Heart left ventricle (tissue), 16 donors: ENCODE results near the gene SLC6A3. TPM values are rescaled to one million over a fixed set of nuclear protein-coding genes. Genes with fewer than 3 reads are reported as not detected.

Experiments used
- ATAC-seq, 4 donors: fragments of 200-7000 bp; cut with Tn5 transposase; one replicate each; pipeline ENCODE4 v1.9.1; 2020 to 2022; ENCODE audit warnings: moderate library complexity in 4 of 4, mild to moderate bottlenecking in 3 of 4, moderate number of reproducible peaks in 1 of 4
- DNase-seq, 5 donors: peaks; one replicate each; pipeline ENCODE4 v3.0.0-alpha.2; 2020
- H3K27ac ChIP-seq, 12 donors: fragments of 200-600 bp; sonication (generic) in 4 of 12; one replicate each; pipeline versions ENCODE4 v1.5.0 to v1.8.0; 2016 to 2022; ENCODE audit warnings: mild to moderate bottlenecking in 2 of 12
- H3K27me3 ChIP-seq, 9 donors: fragments of 200-600 bp; sonication (generic) in 2 of 9; one replicate each; pipeline versions ENCODE4 v1.5.1 to v1.8.0; 2016 to 2022; ENCODE audit warnings: mild to moderate bottlenecking in 3 of 9
- H3K36me3 ChIP-seq, 9 donors: fragments of 200-600 bp; sonication (generic) in 2 of 9; one replicate each; pipeline versions ENCODE4 v1.5.0 to v1.8.0; 2018 to 2022; ENCODE audit warnings: mild to moderate bottlenecking in 2 of 9
- H3K4me1 ChIP-seq, 12 donors: fragments of 200-600 bp; sonication (generic) in 4 of 12; one replicate each; pipeline versions ENCODE4 v1.5.0 to v1.8.0; 2016 to 2022; ENCODE audit warnings: mild to moderate bottlenecking in 3 of 12
- H3K4me3 ChIP-seq, 12 donors: fragments of 200-600 bp; sonication (generic) in 4 of 12; one replicate each; pipeline versions ENCODE4 v1.5.0 to v1.8.0; 2017 to 2022; ENCODE audit warnings: mild to moderate bottlenecking in 9 of 12, moderate library complexity in 4 of 12
- H3K9me3 ChIP-seq, 12 donors: fragments of 200-600 bp; sonication (generic) in 4 of 12; one replicate each; pipeline versions ENCODE4 v1.5.0 to v1.8.0; 2016 to 2022; ENCODE audit warnings: mild to moderate bottlenecking in 1 of 12
- POLR2A ChIP-seq, 2 donors: fragments of 450-650 bp; IDR thresholded peaks; one replicate each; pipeline ENCODE4 v1.6.1; 2017; ENCODE audit warnings: antibody characterized with exemption in 2 of 2, mild to moderate bottlenecking in 2 of 2, moderate library complexity in 2 of 2
- WGBS, 4 donors: extraction: QIAGEN DNeasy Blood & Tissue Kit in 2 of 4; methylation state at CpG; one replicate each; pipeline versions ENCODE4 v1.1.5 to v1.1.7; 2013 to 2018; 5-methylcytosine and 5-hydroxymethylcytosine counted together
- intact Hi-C, 10 donors: fragments of 100-400 bp; cut with DNase I; formaldehyde crosslinking; loops; one replicate each; pipeline versions ENCODE4 v1.11.1 to v1.14.2; 2022
- polyA plus RNA-seq, 2 donors: library from polyadenylated mRNA; stranded (reverse); fragments of 200-250 nt; gene quantifications; one replicate each; pipeline ENCODE4 v1.2.3, GENCODE V29; 2013
- total RNA-seq, 9 donors: library from RNA; depleted of rRNA in 2 of 9; stranded (reverse); fragments of >200 nt in 2 of 9; fragmentation: NEBNext Ultra II Directional in 3 of 9; extraction: Animal tissue kit (Norgen Biotek cat#: 25700) in 3 of 9; gene quantifications; one replicate each; pipeline versions ENCODE4 v1.1.0 to v1.2.4, GENCODE V29; 2016 to 2023
- TF ChIP-seq, protein P1 (sequence below), 12 donors: fragments of 200-600 bp; sonication (generic) in 4 of 12; IDR thresholded peaks; one replicate each; pipeline versions ENCODE4 v1.5.0 to v1.8.0; 2018 to 2022; ENCODE audit warnings: antibody characterized with exemption in 12 of 12, mild to moderate bottlenecking in 5 of 12
- donor health status: ischemic (EF 13 %, LVEDD 7.1; RV severe dilation, severe dysfunction).
- donor health status: healthy with polysubstance abuse.
- donor health status: DM: no; HTN: yes; CAD: no.
- donor health status: DM: no; HTN: no; CAD: no.
- donor health status: ischemic (EF 25% LVEDD 6.9; RV normal size, moderate dysfunction).
- donor health status: ischemic (EF 25% LVEDD 5.7; RV mildly dilated, moderate dysfunction).
- donor health status: healthy.
- donor health status: DM: yes; HTN: yes; CAD: no.
- donor health status: ischemic (EF 35%, LVEDD 5.7; RV mildly dilated, moderate dysfunction).
- donor health status: nonischemic (EF 11% LVEDD 7.7; RV severe dilation, severe dysfunction).
- donor health status: DM: yes; HTN: yes; CAD: no.
- donor health status: PGD.
- donor health status: ischemic (EF 29% LVEDD 5.4; RV normal size, mild dysfunction).
- donor health status: nonischemic (EF 23%, LVEDD 6.1; RV moderate dilation, normal function).

The SLC6A3 gene
- total and polyA plus RNA-seq, 11 donors, result 0.06 to 0.29 (median 0.11) TPM; not detected in 7

DNA sequence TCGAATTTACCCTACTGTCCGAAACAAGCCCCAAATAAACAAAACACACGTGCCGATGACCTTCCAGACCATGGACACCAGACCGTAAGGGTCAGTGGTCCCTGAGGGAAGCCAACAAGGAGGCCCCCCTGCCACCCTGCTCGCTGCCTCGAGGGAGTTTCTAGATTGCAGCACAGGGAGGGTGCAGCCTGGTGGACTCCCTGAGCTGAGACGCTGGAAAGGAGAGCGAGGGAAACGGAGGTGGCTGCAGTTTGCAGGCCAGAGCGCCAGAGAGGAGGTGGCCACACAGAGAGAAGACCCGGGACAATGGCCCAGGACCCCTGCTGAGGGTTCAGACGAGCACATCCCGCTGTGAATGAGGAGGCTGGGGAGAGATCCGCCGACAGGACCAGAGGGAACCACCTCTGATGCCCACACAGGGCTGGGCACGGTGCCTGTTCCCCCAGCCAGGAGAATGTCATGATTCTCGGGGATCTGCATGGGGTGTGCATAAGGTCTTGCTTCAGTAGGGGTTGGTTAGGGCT lies 48.9 kb downstream of the SLC6A3 start:
- Histone ChIP-seq H3K36me3 (no peaks in the 10 kb centered on the region), H3K4me3 (no peak overlapping the region), H3K27ac (no peak overlapping the region), H3K4me1 (no peaks in the 10 kb centered on the region), H3K9me3 (peaks cover 0 to 21% (median 0%) of the 10 kb centered on the region in 12 donors), H3K27me3 (peaks cover 0 to 36% (median 8%) of the 10 kb centered on the region in 9 donors)
- TF ChIP-seq POLR2A (IDR thresholded peaks at IDR 0.05), result no peak
- TF ChIP-seq, protein P1, sequence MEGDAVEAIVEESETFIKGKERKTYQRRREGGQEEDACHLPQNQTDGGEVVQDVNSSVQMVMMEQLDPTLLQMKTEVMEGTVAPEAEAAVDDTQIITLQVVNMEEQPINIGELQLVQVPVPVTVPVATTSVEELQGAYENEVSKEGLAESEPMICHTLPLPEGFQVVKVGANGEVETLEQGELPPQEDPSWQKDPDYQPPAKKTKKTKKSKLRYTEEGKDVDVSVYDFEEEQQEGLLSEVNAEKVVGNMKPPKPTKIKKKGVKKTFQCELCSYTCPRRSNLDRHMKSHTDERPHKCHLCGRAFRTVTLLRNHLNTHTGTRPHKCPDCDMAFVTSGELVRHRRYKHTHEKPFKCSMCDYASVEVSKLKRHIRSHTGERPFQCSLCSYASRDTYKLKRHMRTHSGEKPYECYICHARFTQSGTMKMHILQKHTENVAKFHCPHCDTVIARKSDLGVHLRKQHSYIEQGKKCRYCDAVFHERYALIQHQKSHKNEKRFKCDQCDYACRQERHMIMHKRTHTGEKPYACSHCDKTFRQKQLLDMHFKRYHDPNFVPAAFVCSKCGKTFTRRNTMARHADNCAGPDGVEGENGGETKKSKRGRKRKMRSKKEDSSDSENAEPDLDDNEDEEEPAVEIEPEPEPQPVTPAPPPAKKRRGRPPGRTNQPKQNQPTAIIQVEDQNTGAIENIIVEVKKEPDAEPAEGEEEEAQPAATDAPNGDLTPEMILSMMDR (IDR thresholded peaks at IDR 0.05), result no peak
- intact Hi-C loops, result no loop called here
- WGBS, 4 donors, result 60 to 64% (median 60%) methylated on average over 18 of the region's 18 CpGs
- DNase-seq (peak in 1 of 5 donors; percentile 32), ATAC-seq (no peak)

DNA sequence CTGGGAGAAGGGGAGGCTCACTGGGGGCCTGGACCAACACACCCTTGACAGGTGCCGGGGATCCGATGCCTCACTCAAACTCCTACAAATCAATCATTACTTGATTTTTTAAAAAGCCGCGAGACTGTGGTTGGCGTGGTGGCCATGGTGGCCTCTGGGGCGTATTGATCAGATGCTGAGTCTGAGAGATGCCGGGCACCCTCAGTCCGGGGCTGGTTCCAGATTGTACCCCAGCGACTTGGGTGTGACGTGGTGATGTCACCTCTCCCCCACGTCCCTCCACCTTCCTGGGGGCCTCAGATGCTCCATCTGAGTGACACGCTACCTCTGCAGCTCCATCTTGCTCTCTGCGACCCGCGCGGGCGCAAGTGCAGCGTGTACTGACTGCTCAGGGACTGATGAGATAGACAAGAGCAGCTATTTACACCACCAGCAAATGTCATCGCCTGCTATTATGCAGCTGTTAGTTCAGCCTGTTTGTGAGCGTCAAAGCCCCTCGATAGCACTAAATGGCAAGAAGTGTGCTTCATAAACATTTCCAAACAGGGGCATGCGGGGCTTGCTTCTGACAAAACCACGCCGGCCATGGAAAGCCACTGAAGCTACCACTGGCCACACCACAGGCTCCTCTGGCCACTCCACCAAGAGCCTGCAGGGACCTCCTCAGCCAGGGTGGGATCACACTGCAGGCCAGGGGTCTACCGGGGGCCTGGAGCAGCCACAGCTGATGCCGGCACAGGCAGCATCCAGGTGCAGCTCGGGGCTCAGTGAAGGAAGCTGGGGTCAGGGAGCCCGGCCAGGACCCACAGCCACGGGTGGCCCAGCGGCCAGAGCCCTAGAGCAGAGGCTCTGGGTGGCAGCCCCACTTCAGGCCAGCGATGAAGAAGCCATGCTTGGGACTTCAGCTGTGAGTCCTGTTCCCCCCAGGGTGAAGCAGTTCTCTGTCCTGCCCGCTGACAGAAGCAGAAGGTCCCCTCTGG lies 50.1 kb downstream of the SLC6A3 start:
- Histone ChIP-seq H3K36me3 (no peaks in the 10 kb centered on the region), H3K4me1 (no peaks in the 10 kb centered on the region), H3K27ac (no peak overlapping the region), H3K4me3 (no peak overlapping the region), H3K9me3 (peaks cover 0 to 21% (median 0%) of the 10 kb centered on the region in 12 donors), H3K27me3 (peaks cover 0 to 42% (median 10%) of the 10 kb centered on the region in 9 donors)
- TF ChIP-seq POLR2A (IDR thresholded peaks at IDR 0.05), result no peak
- TF ChIP-seq, protein P1 (IDR thresholded peaks at IDR 0.05), result no peak
- DNase-seq (peak in 1 of 5 donors; percentile 39), ATAC-seq (no peak)
- intact Hi-C loops, result no loop called here
- 81 to 85% (median 82%) methylated on average over 23 to 32 of the region's 32 CpGs for WGBS, 4 donors

DNA sequence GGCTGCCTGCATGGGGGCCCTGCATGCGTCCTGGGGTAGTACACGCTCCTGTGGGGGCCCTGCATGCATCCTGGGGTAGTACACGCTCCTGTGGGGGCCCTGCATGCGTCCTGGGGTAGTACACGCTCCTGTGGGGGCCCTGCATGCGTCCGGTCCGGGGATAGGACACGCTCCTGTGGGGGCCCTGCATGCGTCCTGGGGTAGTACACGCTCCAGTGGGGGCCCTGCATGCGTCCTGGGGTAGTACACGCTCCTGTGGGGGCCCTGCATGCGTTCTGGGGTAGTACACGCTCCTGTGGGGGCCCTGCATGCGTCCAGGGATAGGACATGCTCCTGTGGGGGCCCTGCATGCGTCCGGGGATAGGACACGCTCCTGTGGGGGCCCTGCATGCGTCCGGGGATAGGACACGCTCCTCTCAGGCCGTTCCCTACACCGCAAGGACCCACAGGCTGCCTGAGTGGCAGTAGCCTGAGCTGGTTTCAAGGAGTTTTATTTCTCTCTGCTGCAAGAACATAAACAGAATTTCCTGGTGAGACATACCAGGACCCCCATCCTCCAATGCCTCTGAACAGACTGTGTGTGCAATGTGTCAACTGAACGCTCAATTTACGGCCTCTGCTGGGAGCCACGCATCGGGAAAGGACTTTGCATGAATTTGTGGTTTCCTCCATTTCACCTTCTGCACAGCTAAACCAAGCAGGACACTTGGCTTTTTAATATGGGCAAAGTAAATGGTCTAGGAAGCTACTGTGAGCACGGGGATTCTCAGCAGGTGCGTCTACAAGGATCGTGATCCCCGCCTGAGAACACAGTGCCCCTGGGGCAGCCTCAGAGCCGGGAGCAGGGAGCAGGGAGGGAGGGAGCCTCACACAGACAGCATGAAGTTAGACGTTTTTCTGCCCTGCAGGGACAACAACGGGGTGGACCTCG lies 51.4 kb downstream of the SLC6A3 start:
- intact Hi-C loops, result no loop called here
- no peaks in the 10 kb centered on the region for H3K36me3 ChIP-seq
- no peaks in the 10 kb centered on the region for H3K4me1 ChIP-seq
- TF ChIP-seq, protein P1 (IDR thresholded peaks at IDR 0.05), result no peak
- TF ChIP-seq POLR2A (IDR thresholded peaks at IDR 0.05), result no peak
- no peak overlapping the region for H3K27ac ChIP-seq
- ATAC-seq (no peak), DNase-seq (peak in 2 of 5 donors; percentile 17 to 19)
- H3K9me3 ChIP-seq, result peaks cover 0 to 9% (median 0%) of the 10 kb centered on the region in 12 donors
- H3K27me3 ChIP-seq, result peaks cover 0 to 47% (median 12%) of the 10 kb centered on the region in 9 donors
- H3K4me3 ChIP-seq, result no peak overlapping the region
- 69 to 77% (median 71%) methylated on average over 24 to 36 of the region's 36 CpGs for WGBS, 4 donors
